H1 (cell line): Measurements from ENCODE around the gene LNPEP. TPM values are rescaled to one million over a fixed set of nuclear protein-coding genes. Genes with fewer than 3 reads are reported as not detected.

Experiments used
- RBBP5 ChIP-seq: IDR thresholded peaks from 2 replicates; pipeline ENCODE4 v1.7.1; 2012; ENCODE audit warnings: low read depth, mild to moderate bottlenecking, inconsistent platforms, low read length, moderate library complexity, borderline replicate concordance
- SIN3A ChIP-seq, 2 experiments: IDR thresholded peaks in 1 of 2; conservative IDR thresholded peaks in 1 of 2; 2 replicates each; pipeline ENCODE4 v1.6.1; 2011 to 2012; ENCODE audit warnings: low read length in 2 of 2, improper control_type of control experiment in 1 of 2, low read depth in 1 of 2, mild to moderate bottlenecking in 1 of 2
- polyA plus RNA-seq, 7 experiments: library from polyadenylated mRNA; depleted of rRNA in 3 of 7; stranded (reverse) in 5 of 7; unstranded in 2 of 7; fragments of >200 nt in 5 of 7; fragments of 200-250 nt in 2 of 7; gene quantifications; 1 replicate in 5 of 7; 2 replicates in 1 of 7; 4 replicates in 1 of 7; pipeline versions ENCODE4 v1.2.1 to v1.2.3, GENCODE V29; 2011 to 2013; ENCODE audit warnings: missing spikeins in 2 of 7, mixed read lengths in 2 of 7
- total RNA-seq: library from RNA; stranded (reverse); fragmentation: NEBNext Ultra II Directional; extraction: Animal tissue kit (Norgen Biotek cat#: 25700); gene quantifications from 2 replicates; pipeline ENCODE4 v1.2.1, GENCODE V29; 2021

The LNPEP gene
- total and polyA plus RNA-seq, 2 of the 8 experiments (the other 6 are each of a cell fraction or from before 2014, with no cell fraction given) = 1.8 to 4.5 TPM

- TF ChIP-seq RBBP5 = no peak
- no peak for TF ChIP-seq SIN3A (conservative IDR thresholded peaks at IDR 0.05 in 1 of 2, IDR thresholded peaks at IDR 0.05 in 1 of 2; ENCODE audit: low read depth in 1 of 2, low read length in 2 of 2)
These were observed 36.9 kb downstream of the LNPEP start (continued) for GRCh38 chr5:96972599-96973334.
